Urinary bladder (tissue), 4 donors: Measurements from ENCODE around the gene CDKN1C. TPM values are rescaled to one million over a fixed set of nuclear protein-coding genes. Genes with fewer than 3 reads are reported as not detected.

ENCODE experiments used
- DNase-seq: peaks from one replicate; pipeline ENCODE4 v3.0.0-alpha.2; 2015; ENCODE audit errors: extremely low spot score
- H3K27ac ChIP-seq: one replicate; pipeline ENCODE4 v1.5.1; 2013; ENCODE audit warnings: low read depth, mild to moderate bottlenecking, moderate library complexity
- H3K36me3 ChIP-seq: one replicate; pipeline ENCODE4 v1.6.1; 2013; ENCODE audit warnings: mild to moderate bottlenecking, moderate library complexity; ENCODE audit not compliant: insufficient read depth
- H3K4me1 ChIP-seq: one replicate; pipeline ENCODE4 v1.6.1; 2013; ENCODE audit warnings: mild to moderate bottlenecking, moderate library complexity; ENCODE audit not compliant: insufficient read depth
- H3K4me3 ChIP-seq: one replicate; pipeline ENCODE4 v1.5.1; 2013; ENCODE audit warnings: low read depth, low read length
- WGBS: extraction: QIAGEN DNeasy Blood & Tissue Kit; methylation state at CpG from one replicate; pipeline ENCODE4 v1.1.7; 2013; 5-methylcytosine and 5-hydroxymethylcytosine counted together
- polyA plus RNA-seq: library from polyadenylated mRNA; stranded (reverse); fragments of 200-250 nt; gene quantifications from one replicate; pipeline ENCODE4 v1.2.3, GENCODE V29; 2013
- total RNA-seq: library from RNA; depleted of rRNA; stranded (reverse); fragments of >200 nt; gene quantifications from one replicate; pipeline ENCODE4 v1.2.3, GENCODE V29; 2014
- donor health status: healthy with polysubstance abuse.
- donor health status: healthy.

Gene CDKN1C
- total and polyA plus RNA-seq, 2 donors: 78.6 to 118 TPM

DNA sequence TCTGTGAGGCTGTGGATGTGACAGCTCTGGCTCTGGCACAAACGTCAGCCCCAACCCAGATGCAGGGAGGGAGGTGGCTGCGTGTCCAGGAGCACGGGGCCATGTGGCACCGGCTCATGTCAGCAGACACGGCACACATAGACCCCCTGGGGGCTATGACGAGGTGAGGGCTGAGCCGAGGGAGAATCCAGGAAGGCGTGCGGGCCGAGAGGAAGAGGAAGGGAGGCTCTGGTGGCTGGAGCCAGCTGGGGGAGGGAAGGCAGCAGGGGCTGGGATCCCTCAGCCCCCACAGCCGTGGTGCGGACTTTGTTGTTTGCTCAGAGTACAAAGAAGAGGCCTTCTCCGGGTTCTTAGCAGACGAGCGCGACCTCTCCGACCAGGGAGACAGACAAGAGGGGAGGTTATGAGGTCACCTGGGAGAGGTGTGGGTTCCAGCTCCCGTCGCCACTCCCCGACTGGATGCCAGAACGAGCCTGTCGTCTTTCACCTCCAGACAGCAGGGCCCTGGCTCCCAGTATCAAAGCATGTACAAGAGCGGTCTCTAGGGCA lies 46.1 kb downstream of the CDKN1C start:
- H3K36me3 ChIP-seq: no peaks in the 10 kb centered on the region
- peaks cover 2% of the 10 kb centered on the region for H3K4me1 ChIP-seq
- H3K27ac ChIP-seq: no peak overlapping the region
- DNase-seq: no peak
- H3K4me3 ChIP-seq: no peak overlapping the region
- 84% methylated on average over 23 of the region's 23 CpGs for WGBS

DNA sequence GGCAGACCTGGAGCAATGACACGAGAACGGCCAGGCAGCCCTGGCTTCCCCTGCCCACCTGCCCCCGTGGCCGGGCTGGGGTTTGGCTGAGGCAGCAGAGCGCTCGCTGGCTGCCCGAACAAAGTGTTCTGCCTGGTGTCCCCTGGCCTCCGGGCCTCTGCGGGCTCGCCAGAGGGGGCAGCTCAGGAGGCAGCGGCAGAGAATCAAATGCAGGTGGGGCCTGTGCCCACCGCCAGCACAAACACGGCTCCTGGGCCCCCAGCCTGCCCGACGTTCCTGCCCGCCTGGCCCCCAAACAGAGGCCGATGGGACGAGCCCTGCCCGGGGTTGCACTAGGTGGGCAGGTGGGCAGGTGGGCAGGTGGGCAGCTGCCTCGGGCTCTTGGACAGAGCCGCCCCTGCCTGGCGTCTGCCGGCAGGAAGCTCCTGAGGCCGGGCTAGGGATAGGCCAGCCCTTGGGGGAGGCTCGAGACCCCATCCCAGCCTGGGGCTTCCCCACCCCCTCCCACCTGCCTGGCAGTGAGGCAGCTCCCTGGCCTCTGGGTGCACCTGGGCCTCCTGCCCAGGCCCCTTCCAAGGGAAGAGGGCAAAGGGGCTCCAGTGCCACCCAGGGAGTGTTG lies 46.8 kb downstream of the CDKN1C start:
- 94% methylated on average over 25 of the region's 25 CpGs for WGBS
- no peak overlapping the region for H3K4me3 ChIP-seq
- H3K36me3 ChIP-seq: no peaks in the 10 kb centered on the region
- no peak overlapping the region for H3K27ac ChIP-seq
- H3K4me1 ChIP-seq: peaks cover 2% of the 10 kb centered on the region
- DNase-seq: no peak

- Histone ChIP-seq H3K4me3 (no peak overlapping the region), H3K36me3 (no peaks in the 10 kb centered on the region), H3K4me1 (peaks cover 2% of the 10 kb centered on the region), H3K27ac (no peak overlapping the region)
- DNase-seq: no peak
- WGBS: 79% methylated on average over 11 of the region's 11 CpGs
Measured at GRCh38 chr11:2838091-2838490, 47.5 kb downstream of the CDKN1C start.

GRCh38 chr11:2837651-2838050 lies 47.9 kb downstream of the CDKN1C start:
- no peak overlapping the region for H3K4me3 ChIP-seq

GRCh38 chr11:2837096-2837601 lies 48.4 kb downstream of the CDKN1C start:
- Histone ChIP-seq H3K4me3 (no peak overlapping the region), H3K4me1 (peaks cover 2% of the 10 kb centered on the region), H3K36me3 (no peaks in the 10 kb centered on the region), H3K27ac (no peak overlapping the region)
- DNase-seq: peak; percentile 85
- WGBS: 31% methylated on average over 20 of the region's 20 CpGs

More at GRCh38 chr11:2837651-2838050, 47.9 kb downstream of the CDKN1C start:
- 76% methylated on average over 12 of the region's 12 CpGs for WGBS
- Histone ChIP-seq H3K4me1 (peaks cover 2% of the 10 kb centered on the region), H3K36me3 (no peaks in the 10 kb centered on the region), H3K27ac (no peak overlapping the region)
- no peak for DNase-seq

GRCh38 chr11:2836315-2837095 lies 49.1 kb downstream of the CDKN1C start:
- 75% methylated on average over 23 of the region's 23 CpGs for WGBS
- H3K4me1 ChIP-seq: peaks cover 2% of the 10 kb centered on the region
- no peak overlapping the region for H3K4me3 ChIP-seq
- no peak overlapping the region for H3K27ac ChIP-seq
- no peak for DNase-seq
- no peaks in the 10 kb centered on the region for H3K36me3 ChIP-seq

DNA sequence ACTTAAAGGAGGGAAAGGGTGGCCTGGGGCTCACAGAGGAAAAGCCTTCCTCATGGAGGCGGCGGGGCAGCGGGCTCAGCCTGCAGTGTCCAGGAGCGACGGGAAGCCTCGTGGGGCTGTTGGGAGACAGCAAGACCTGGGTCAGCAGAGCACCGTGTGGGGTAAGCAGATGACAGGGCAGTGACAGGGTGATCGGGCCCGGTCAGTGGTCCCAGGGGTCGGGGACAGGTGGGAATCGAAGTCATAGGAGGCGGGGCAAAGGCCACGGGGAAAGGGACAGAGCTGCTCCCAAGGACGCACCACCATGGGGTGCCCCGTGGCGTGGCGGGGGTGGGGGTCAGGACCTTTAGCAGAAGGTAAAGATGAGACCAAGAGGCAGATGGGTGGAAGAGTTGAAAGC lies 49.8 kb downstream of the CDKN1C start:
- 92% methylated on average over 17 of the region's 17 CpGs for WGBS
- H3K27ac ChIP-seq: no peak overlapping the region
- no peaks in the 10 kb centered on the region for H3K36me3 ChIP-seq
- no peak overlapping the region for H3K4me3 ChIP-seq
- DNase-seq: no peak
- peaks cover 2% of the 10 kb centered on the region for H3K4me1 ChIP-seq

- WGBS: 85% methylated on average over 6 of the region's 6 CpGs
- no peak overlapping the region for H3K4me3 ChIP-seq
- H3K27ac ChIP-seq: no peak overlapping the region
- H3K36me3 ChIP-seq: no peaks in the 10 kb centered on the region
- no peak for DNase-seq
- peaks cover 2% of the 10 kb centered on the region for H3K4me1 ChIP-seq
Measured at GRCh38 chr11:2835296-2835695, 50.3 kb downstream of the CDKN1C start.

DNA sequence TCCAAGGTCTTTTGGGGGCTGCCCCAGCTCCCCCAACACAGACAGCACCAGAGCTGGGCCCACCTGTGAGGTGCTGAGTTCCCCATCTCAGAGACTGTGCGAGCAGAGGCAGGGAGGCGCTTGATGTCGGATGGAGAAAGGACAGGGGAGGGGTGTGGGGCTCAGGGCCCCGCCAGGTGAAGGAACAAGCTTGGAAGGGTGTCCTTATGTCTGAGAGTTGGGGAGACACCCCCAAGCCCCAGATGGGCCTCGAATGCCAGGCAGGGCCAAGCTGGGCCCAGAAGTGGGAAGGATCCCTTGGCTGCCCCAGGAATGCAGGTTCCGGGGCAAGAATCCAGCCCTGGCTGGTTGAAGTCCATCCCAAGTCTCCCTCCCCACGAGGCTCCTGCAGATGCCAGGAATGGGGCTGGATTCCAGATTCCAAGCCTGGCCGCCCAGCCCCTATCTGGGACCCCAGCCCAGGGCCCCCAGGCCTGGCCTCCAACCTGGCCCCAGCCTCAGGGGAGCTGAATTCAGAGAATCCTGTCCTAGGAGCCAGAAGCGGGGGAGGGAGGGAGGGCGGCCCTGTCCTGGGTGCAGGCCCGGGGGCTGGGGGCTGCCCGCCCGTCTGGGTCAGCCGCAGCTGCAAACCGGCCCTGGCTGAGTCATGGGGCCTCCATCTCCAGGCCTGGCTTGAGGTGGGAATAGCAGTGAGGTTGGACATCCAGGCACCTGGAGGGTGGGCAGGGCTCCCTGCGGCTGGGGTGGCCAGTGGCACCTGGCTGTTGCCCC lies 50.9 kb downstream of the CDKN1C start:
- Histone ChIP-seq H3K36me3 (no peaks in the 10 kb centered on the region), H3K4me3 (no peak overlapping the region), H3K4me1 (peaks cover 2% of the 10 kb centered on the region), H3K27ac (no peak overlapping the region)
- WGBS: 82% methylated on average over 16 of the region's 16 CpGs
- no peak for DNase-seq

DNA sequence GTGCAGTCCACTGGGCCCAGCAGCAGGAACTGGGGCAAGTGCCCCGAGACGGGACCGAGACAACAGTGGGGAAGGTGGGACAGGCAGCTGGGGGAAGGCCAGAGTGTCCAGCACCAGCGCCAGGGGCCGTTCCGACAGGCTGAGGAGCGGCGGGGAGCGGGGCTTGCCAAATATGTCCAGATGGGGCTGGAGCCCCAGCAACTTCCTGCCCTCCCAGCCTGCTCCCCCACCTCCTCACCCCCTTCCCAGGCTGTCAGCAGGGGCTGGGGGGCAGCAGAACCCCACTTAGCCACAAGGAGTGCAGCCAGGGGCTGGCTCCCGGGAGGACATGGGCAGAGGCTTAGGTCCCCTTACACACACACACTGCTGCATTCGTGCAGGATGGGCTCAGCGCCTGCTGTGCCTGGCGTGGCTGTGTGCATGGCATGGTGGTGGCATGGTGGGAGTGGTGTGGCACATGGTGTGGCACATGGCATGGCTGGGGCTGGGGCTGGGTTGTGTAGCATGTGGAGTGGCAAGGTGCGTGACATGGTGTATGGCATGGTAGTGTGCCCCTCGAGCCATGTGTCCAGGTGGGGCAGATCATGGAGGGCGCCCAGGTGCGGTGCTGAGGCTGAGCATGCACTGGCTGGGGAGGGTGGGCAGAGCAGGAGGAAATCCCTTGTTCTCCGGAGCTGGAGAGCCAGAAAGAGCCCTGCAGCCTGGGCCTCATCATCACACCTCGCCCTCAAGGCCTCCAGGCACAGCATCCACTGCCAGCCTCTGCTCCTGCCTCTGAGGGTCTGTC lies 51.7 kb downstream of the CDKN1C start:
- Histone ChIP-seq H3K36me3 (no peaks in the 10 kb centered on the region), H3K27ac (no peak overlapping the region), H3K4me3 (no peak overlapping the region), H3K4me1 (peaks cover 2% of the 10 kb centered on the region)
- 92% methylated on average over 19 of the region's 19 CpGs for WGBS
- DNase-seq: no peak
